ENCODE results near the gene CLPTM1.

- TF ChIP-seq CTCF (IDR thresholded peaks at IDR 0.05; ENCODE audit: poor library complexity, severe bottlenecking) (no peak), EZH2 (IDR thresholded peaks at IDR 0.05; ENCODE audit: borderline replicate concordance, insufficient read depth, low read length, poor library complexity, severe bottlenecking) (no peak), EP300 (conservative IDR thresholded peaks at IDR 0.05; ENCODE audit: poor library complexity, severe bottlenecking) (no peak)
These were observed 56.8 kb downstream of the CLPTM1 start for GRCh38 chr19:45011959-45012358.
